ENCODE data around the gene EDAR.

EDAR gene

GRCh38 chr2:108852375-108852774 lies 136.6 kb downstream of the EDAR start:
- DNase-seq (ENCODE audit: low spot score), result no peak

DNA sequence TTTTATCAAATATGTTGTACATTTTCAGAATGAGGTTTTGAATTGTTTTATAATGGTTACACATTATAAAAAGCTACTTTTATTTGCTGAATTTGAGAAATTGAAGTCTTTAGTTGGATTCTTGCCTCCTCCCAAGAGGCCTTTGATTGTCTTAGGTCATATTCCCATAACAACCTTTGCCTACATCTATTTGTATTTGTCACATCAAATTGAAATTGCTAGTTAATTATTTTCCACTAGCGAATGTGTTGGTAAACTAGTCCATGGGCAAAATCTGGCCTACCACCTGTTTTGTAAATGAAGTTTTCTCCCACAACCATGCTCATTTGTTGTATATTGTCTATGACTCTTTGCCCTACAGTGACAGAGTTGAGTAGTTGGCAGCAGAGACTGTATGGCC lies 142.0 kb downstream of the EDAR start:
- no peak for DNase-seq (ENCODE audit: low spot score)

DNA sequence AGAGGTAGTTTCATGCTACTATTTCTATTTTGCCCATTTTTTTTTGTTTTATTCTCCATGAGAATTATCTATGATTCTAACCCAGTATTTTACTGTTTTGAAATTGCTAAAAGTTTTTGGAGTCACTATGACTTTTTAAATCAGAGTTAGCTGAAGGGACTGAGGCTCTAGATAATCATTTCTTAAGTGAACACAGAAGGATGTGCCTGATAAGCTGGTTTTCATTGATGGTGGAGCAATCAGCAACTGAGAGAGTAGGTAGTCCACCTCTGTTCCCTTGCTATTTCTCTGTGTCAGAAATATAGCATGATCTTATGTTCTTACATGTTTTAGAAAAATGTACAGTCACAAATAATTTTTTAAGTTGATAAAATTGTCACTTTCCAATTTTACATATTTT lies 143.1 kb downstream of the EDAR start:
- no peak for DNase-seq (ENCODE audit: low spot score)

Data from germinal center (tissue), 1 donor.